Suprapubic skin (tissue), 3 donors: ENCODE results near the gene WNT7A.

Source experiments
- CTCF ChIP-seq, 2 donors: fragments of 200-600 bp in 1 of 2; fragments of 450-650 bp in 1 of 2; sonication (generic) in 1 of 2; IDR thresholded peaks; one replicate each; pipeline ENCODE4 v1.5.1; 2016 to 2019; ENCODE audit warnings: antibody characterized with exemption in 2 of 2, mild to moderate bottlenecking in 1 of 2, moderate library complexity in 1 of 2
- EP300 ChIP-seq: sonication (generic); formaldehyde crosslinking; IDR thresholded peaks from one replicate; pipeline ENCODE4 v1.6.1; 2017; ENCODE audit warnings: antibody characterized with exemption

GRCh38 chr3:13795816-13796215 lies 84.1 kb downstream of the WNT7A start:
- no peak for TF ChIP-seq CTCF (IDR thresholded peaks at IDR 0.05)
- no peak for TF ChIP-seq EP300
